Measurements from ENCODE around the gene SELENOH.

DNA sequence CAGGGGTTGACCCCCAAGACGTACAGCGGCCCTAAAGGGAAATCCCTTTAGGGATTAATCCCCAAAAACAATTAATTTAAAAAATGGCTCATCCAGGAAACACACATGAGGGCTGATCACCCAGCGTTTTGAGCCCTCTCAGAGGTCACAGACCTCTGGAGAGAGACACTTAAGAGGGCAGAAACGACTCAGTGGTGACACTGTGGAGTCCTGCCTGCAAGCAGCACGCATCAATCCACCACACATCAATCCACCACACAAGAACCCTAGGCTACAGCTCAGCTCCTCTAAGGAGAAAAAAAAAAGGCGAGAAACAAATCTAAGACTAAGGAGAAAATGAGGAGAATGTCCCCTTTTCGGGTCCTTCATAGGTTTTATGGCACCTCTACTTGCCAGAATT is 12.5 kb upstream of the SELENOH start:
- TF ChIP-seq, protein P1, sequence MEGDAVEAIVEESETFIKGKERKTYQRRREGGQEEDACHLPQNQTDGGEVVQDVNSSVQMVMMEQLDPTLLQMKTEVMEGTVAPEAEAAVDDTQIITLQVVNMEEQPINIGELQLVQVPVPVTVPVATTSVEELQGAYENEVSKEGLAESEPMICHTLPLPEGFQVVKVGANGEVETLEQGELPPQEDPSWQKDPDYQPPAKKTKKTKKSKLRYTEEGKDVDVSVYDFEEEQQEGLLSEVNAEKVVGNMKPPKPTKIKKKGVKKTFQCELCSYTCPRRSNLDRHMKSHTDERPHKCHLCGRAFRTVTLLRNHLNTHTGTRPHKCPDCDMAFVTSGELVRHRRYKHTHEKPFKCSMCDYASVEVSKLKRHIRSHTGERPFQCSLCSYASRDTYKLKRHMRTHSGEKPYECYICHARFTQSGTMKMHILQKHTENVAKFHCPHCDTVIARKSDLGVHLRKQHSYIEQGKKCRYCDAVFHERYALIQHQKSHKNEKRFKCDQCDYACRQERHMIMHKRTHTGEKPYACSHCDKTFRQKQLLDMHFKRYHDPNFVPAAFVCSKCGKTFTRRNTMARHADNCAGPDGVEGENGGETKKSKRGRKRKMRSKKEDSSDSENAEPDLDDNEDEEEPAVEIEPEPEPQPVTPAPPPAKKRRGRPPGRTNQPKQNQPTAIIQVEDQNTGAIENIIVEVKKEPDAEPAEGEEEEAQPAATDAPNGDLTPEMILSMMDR (conservative IDR thresholded peaks at IDR 0.05): no peak
- TF ChIP-seq ZFX (IDR thresholded peaks at IDR 0.05): no peak

All from C4-2B (cell line).